GM18519 (cell line): ENCODE data around the gene SFMBT1.
"Not testable (repeated sequence)": the region's sequence is repeated elsewhere in the genome, so short reads cannot be mapped to it uniquely, and the experiment has no call there.

Experiments used
- ATAC-seq: cut with Tn5 transposase; IDR thresholded peaks from one replicate; pipeline ENCODE4 v1.9.1; 2021; ENCODE audit warnings: mild to moderate bottlenecking, moderate library complexity; ENCODE audit not compliant: unreplicated experiment, low FRiP score

SFMBT1 gene

GRCh38 chr3:53039376-53039752 lies 6.5 kb downstream of the SFMBT1 start:
- no peak for ATAC-seq

GRCh38 chr3:53038679-53039375 lies 7.0 kb downstream of the SFMBT1 start:
- no peak for ATAC-seq

GRCh38 chr3:53035825-53036619 lies 9.9 kb downstream of the SFMBT1 start:
- ATAC-seq = no peak

- not testable (repeated sequence) for ATAC-seq
Observed at GRCh38 chr3:53035018-53035417, 10.9 kb downstream of the SFMBT1 start.

GRCh38 chr3:53034411-53034810 lies 11.5 kb downstream of the SFMBT1 start:
- not testable (repeated sequence) for ATAC-seq

- ATAC-seq = no peak
Observed at GRCh38 chr3:53032609-53033008, 13.3 kb downstream of the SFMBT1 start.

- no peak for ATAC-seq
Observed at GRCh38 chr3:53030619-53031449, 15.0 kb downstream of the SFMBT1 start.

GRCh38 chr3:53028641-53029040 lies 17.2 kb downstream of the SFMBT1 start:
- no peak for ATAC-seq

- no peak for ATAC-seq
Observed at GRCh38 chr3:53027254-53027844, 18.5 kb downstream of the SFMBT1 start.

- no peak for ATAC-seq
Observed at GRCh38 chr3:53026382-53027162, 19.3 kb downstream of the SFMBT1 start.

GRCh38 chr3:53024315-53024714 lies 21.6 kb downstream of the SFMBT1 start:
- no peak for ATAC-seq

GRCh38 chr3:53023072-53023823 lies 22.6 kb downstream of the SFMBT1 start:
- no peak for ATAC-seq

- ATAC-seq = no peak
Observed at GRCh38 chr3:53022647-53023046, 23.2 kb downstream of the SFMBT1 start.

- ATAC-seq = no peak
Observed at GRCh38 chr3:53016236-53016635, 29.6 kb downstream of the SFMBT1 start.

GRCh38 chr3:53011324-53011723 lies 34.5 kb downstream of the SFMBT1 start:
- no peak for ATAC-seq

GRCh38 chr3:53009826-53010539 lies 35.9 kb downstream of the SFMBT1 start:
- ATAC-seq = no peak

GRCh38 chr3:53008932-53009331 lies 36.9 kb downstream of the SFMBT1 start:
- no peak for ATAC-seq

GRCh38 chr3:53005854-53006513 lies 39.9 kb downstream of the SFMBT1 start:
- no peak for ATAC-seq
